Right lobe of liver (tissue), 4 donors: ENCODE data around the gene DCLRE1A.

Experiments used
- POLR2A ChIP-seq: fragments of 450-650 bp; IDR thresholded peaks from one replicate; pipeline ENCODE4 v1.6.1; 2017; ENCODE audit warnings: antibody characterized with exemption, mild to moderate bottlenecking
- TF ChIP-seq, protein P1 (sequence below), 4 donors: fragments of 200-600 bp in 3 of 4; fragments of 450-650 bp in 1 of 4; IDR thresholded peaks; one replicate each; pipeline versions ENCODE4 v1.5.1 to v1.8.0; 2016 to 2022; ENCODE audit warnings: antibody characterized with exemption in 4 of 4, mild to moderate bottlenecking in 2 of 4
- donor health status: DM: no; HTN: no; CAD: no.
- donor health status: DM: no; HTN: no; CAD: no.
- donor health status: DM: no; HTN: yes; CAD: no.

- no peak for TF ChIP-seq POLR2A
- TF ChIP-seq, protein P1, sequence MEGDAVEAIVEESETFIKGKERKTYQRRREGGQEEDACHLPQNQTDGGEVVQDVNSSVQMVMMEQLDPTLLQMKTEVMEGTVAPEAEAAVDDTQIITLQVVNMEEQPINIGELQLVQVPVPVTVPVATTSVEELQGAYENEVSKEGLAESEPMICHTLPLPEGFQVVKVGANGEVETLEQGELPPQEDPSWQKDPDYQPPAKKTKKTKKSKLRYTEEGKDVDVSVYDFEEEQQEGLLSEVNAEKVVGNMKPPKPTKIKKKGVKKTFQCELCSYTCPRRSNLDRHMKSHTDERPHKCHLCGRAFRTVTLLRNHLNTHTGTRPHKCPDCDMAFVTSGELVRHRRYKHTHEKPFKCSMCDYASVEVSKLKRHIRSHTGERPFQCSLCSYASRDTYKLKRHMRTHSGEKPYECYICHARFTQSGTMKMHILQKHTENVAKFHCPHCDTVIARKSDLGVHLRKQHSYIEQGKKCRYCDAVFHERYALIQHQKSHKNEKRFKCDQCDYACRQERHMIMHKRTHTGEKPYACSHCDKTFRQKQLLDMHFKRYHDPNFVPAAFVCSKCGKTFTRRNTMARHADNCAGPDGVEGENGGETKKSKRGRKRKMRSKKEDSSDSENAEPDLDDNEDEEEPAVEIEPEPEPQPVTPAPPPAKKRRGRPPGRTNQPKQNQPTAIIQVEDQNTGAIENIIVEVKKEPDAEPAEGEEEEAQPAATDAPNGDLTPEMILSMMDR (IDR thresholded peaks at IDR 0.05) = no peak
Observed at GRCh38 chr10:113849140-113849803, 4.6 kb downstream of the DCLRE1A start.
